CD4-positive, alpha-beta T cell treated with Interleukin-17A for 4 hours (primary cell): Measurements from ENCODE around the gene SURF2.
"Not testable (repeated sequence)": the region's sequence is repeated elsewhere in the genome, so short reads cannot be mapped to it uniquely, and the experiment has no call there.

ENCODE experiments used
- DNase-seq: peaks from one replicate; pipeline ENCODE4 v3.0.0-alpha.2; 2020; ENCODE audit warnings: mixed read lengths

Gene SURF2

DNA sequence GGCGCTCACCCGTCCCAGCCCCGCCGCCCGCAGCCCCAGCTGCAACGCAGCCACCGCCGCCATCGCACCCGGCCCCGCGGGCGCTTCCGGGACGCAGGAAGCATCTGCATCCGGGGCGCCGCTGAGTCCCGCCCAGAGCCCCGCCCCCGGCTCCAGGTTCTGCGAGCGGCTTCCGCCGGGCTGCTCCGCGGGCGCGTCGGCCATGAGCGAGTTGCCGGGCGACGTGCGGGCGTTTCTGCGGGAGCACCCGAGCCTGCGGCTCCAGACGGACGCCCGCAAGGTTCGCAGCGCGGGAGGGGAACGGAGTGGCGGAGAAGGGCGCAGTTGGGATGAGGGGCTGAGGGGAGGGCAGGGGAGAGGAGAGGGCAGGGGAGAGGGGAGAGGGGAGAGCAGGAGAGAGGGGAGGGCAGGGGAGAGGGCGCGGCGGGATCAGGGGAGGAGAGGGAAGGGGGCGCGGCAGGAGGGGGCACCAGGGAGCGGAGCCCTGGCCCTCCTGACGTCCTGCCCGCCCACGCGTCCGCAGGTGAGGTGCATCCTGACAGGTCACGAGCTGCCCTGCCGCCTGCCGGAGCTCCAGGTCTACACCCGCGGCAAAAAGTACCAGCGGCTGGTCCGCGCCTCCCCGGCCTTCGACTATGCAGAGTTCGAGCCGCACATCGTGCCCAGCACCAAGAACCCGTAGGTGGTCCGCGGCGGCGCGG is at the start of gene SURF2, which contains the start of gene SURF1:
Gene SURF2, plus strand, starts transcription at position 160 of the 701 bp plus-strand sequence. Its CDS starts 43 bp downstream, at position 203.
Gene SURF1, minus strand, starts transcription at position 97 of the 701 bp plus-strand sequence. Its CDS starts 34 bp downstream, at position 63.
- DNase-seq: peak; percentile 95

DNA sequence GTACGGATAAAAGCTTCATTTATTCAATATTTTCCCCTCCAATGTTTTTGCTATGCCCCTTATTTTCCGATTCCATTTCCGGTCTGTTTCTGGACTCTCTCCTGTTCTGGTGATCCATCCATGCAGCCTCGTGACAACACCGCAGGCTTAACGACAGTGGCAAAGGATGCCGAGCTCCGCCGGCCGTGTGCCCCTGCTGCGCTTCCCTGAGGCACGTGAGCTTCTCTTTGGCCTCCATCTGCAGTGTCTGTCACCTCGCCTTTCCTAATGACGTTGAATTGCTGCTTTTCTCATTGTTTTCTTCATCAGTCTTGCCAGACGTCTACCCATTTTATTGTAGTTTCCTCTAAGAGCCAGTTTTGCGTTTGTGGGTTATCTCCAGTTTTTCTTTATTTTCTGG is 49.0 kb upstream of the SURF2 start:
- no peak for DNase-seq

DNA sequence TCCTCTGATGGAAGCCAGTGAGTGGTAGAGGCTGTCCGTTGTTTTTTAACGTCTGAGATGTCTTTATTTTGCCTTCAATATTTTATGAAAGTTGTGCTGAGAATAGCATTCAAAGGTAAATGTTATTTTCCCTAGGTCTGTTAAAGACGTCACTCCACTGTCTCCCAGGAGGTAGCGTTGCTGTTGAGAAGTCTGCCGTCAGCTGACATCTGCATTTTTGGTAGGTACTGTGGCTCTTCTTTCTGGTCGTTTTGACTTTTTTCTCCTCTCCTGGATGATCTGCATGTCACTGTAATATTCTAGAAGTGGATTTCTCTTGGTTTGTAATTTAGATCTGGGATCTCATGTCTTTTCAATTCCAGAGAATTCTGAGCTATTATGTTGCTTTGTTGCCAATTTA is 46.7 kb upstream of the SURF2 start:
- no peak for DNase-seq

DNA sequence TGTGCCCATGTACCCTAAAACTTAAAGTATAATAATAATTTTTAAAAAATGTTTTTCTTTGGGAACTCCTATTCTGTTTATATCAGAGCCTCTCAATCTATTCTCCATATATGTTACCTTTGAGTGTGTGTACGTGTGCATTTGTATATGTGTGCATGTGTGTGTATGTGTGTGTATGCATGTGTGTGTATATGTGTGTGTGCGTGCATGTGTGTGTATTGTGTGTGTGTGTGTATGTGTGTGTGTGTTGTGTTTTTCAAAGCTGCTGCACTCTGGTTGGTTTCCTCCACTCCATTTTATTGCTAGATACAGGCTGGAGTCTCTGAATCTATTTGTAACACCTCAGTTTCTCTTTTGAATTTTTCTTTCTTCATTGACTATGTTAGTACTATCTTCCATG is 40.4 kb upstream of the SURF2 start:
- no peak for DNase-seq

DNA sequence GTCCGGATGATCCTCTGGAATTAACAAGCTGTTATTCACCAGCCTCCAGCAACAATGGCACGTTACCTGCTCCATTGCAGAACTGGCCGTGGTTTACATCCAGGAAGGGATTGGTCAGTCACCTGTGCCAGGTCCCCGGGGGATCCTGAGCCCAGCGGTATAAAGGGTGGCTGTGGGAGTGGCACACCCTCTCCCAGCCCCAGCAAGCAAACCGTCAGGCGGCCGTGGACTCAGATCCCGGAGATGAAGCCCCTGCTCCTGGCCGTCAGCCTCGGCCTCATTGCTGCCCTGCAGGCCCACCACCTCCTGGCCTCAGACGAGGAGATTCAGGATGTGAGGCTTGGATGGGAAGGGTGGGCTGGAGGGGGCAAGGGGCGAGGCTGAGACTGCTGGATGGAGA is 38.8 kb upstream of the SURF2 start:
- not testable (repeated sequence) for DNase-seq

DNA sequence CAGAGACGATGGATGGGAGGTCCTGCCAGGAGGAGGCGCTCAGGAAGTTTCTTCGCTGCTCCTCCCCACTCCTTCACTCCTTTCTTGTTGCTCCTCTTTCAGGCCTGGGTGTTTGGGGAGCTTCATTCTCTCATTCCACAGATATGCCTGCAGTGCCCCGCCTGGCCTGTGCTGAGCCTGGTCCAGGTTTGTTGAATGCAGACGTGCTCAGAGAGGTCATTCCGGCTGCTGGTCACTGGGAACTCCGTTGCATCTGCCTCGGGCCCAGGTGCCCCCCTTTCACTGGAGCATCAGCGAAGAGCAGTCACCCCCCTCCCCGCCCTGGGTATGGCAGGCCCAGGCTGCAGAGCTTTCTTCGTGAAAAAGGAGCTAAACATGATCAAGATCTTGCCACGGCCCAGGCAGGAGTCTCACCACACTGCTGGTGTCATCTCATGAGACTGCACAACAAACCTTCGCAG is 35.9 kb upstream of the SURF2 start:
- no peak for DNase-seq

DNA sequence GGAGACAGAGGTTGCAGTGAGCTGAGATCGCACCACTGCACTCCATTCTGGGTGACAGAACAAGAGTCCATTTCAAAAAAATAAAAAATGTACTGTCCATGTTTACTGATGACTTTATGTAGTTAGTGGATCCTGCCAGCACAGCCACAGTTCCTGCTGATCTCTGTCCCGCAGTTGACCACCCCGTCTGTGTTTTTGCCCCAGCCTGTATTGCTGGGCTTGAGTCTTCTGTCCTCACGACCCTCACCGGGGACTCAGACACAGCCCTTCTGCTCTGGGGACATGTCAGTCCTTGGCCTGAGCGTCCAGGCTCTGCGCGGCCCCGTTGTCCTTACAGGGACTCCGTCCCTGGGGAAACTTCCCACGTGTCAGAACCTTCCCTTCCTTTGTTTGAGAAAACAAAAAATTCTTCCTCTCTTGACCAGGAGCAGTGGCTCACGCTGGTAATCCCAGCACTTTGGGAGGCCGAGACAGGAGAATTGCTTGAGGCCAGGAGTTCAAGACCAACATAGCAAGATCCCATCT is 34.9 kb upstream of the SURF2 start:
- no peak for DNase-seq

DNA sequence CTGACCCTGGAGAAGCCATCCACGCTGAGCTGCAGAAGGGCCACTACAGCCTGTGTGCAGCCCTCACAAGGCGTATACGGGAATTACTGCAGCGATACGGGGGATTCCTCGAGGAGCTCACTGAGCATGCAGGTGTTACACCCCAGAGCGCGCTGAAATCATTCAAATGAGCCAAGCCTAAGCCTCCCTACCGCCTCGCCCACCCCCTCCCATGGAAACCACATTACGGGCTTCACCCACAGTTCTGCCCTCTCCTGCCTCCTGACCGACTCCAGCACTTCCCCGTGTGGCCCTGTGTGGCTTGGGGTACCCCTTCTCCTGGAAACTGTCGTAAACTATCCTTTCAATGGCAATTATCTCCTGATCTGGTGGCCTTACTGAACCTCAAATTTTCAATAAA is 33.6 kb upstream of the SURF2 start:
- no peak for DNase-seq

DNA sequence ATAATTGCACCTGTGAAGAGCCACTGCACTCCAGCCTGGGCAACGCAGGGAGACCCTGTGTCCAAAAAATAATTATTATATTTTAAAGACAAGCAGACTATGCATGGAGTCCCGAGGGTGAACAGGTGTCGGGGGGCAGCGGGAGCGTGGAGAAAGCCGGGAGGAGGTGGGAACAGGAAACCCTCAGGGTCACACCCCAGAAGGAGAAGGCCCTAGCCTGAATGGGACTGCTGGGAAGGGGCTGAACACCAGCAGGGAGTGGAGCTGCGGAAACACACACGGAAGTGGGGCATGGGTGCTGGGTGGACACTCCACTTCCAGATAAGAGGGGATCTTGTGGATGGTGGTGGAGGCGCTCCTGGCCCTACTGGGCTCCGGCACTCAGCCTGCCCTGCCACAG is 33.1 kb upstream of the SURF2 start:
- DNase-seq: no peak

DNA sequence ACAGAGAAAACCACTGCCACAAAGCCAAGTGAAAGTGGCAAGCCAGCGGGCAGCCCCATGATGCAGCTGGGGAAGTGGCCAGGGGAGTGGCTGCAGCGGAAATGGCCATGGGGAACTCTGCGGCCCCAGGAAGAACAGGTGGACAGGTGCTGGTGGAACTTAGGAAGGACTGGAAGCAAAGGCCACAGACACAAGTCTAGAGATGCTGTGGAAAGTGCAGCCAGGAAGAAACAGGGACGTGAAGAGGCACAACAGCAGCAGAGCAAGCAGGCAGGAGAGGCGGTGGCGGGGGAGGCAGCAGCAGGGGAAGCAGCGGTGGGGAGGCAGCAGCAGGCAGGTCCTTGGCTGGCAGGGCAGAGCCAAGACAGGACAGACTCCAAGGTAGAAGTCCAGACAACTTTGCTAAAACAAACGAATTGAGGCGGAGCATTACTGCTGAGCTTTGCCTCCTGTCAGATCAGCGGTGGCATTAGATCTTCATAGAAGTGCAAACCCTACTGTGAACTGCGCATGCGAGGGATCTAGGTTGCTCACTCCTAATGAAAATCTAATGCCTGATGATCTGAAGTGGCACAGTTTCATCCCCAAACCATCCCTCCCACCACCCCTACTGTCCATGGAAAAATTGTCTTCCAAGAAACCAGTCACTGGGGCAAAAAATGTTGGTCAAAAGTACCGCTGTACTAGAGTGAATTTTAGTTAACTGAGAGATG is 32.2 kb upstream of the SURF2 start:
- DNase-seq: no peak

DNA sequence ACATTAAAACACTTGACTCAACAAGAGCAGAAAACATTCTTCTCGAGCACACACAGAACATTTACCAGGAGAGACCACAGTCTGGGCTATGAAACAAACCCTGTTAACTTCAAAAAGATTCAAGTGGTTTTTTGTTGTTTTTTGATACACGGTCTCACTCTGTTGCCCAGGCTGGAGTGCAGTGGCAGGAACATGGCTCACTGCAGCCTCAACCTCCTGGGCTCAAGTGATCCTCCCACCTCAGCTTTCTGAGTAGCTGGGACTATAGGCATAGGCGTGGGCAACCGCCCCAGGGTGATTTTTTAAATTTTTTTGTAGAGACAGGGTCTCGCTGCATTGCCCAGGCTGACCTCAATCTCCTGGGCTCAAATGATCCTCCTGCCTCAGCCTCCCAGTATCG is 29.3 kb upstream of the SURF2 start:
- not testable (repeated sequence) for DNase-seq

DNA sequence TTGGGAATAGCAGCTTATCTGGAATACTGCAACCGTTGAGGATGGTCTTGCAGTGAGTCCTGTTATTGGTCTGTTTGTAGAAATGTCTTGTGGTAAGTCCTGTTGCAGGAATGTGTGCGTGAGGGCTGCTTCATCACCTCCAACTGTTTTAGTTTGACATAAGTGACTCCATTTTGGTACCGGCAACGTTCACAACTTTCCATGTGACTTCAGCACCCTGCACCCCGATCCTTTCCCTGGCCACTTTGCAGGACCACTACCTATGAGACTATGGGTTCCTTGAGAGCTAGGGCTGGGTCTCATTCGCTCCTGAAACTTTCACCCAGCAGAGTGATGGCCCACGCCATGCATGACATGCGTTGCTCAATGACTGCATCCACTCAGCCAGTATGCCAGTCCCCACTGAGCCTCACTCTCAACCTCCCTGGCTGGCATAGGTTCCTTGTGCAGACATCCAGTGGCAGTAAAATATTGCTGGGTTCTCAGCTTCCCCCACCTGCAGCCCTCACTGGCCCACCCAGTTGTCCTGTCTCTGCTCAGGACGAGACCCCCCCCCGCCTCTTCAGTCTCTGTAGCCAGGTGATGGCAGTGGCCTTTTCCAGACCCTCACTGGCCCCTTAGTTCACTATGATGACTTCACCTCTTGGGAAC is 28.4 kb upstream of the SURF2 start:
- DNase-seq: no peak

DNA sequence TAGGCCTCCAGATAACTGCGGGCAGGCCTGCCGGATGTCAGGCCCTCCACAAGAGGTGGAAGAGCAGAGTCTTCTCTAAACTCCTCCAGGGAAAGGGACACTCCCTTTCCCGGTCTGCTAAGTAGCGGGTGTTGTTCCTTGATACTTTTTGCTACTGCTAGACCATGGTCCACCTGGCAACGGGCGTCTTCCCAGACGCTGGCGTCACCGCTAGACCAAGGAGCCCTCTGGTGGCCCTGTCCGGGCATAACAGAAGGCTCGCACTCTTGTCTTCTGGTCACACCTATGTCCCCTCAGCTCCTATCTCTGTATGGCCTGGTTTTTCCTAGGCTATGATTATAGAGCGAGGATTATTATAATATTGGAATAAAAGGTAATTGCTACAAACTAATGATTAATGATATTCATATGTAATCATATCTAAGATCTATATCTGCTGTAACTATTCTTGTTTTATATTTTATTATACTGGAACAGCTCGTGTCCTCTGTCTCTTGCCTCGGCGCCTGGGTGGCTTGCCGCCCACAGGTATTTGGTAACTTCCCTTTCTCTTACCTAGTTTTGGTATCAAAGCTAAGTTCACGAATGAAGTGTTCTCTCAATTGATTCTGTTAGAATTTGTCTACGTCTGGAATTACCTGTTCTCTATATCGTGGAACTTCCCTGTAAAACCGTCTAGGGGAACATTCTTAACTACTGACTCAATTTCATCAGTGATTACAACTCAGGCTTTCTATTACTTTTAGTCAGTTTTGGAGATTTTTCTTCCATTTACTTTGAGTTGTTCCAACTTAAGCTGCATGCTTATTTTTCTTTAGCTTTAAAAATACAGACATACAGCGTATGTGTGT is 26.8 kb upstream of the SURF2 start:
- DNase-seq: not testable (repeated sequence)

DNA sequence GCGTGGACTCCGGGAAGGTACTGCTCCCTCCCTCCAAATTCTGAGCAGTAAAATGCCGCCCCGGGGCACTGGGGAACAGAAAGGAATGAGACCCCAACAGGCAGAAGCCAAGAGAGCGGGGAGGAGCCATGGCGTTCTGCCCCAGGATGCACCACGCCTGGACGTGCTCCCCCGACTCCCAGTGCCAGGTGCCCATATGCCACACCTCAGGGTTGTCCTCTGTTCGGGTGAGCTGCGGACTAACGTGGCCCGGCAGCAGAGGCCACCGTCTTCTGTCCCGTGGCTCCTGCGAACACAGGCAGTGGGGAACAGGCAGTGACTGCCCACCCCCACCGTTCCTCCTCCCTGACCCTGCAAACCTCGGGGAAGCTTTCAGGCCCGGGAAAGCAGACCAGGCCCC is 25.1 kb upstream of the SURF2 start:
- no peak for DNase-seq

DNA sequence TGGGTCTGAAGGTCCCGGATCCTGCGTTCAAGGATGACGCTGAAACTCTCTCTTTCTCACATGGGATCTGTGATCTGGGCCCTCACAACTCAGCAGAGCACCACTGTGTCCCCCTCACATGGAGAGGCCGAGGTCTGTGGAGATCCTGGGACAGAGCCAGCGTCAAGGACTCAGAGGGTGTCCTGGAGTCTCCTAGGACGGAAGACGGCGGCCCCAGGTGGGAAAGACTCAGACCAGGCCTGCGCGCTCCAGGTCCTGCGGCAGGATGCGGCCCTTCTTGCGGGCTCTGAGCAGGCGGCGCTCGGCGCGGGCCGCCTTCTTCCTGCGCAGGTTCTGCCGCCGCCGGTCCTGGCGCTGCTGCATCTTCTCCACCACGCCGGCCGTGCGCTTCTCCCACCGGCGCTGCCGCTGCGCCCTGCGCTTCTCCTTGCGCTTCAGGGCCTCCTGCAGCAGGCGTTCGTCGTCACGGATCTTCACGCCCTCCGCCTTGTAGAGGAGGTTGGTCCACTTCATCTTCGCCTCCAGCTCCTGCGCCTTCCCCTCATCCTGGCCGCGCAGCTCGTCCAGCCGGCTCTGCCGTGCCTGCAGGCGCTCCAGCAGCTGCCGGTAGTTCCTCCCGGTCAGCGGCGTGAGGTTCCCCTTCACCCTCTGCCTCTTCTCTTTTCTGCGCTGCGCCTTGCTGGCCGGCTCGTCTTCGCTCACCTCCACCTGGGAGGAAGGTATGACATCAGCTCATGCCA is 24.5 kb upstream of the SURF2 start:
- no peak for DNase-seq

DNA sequence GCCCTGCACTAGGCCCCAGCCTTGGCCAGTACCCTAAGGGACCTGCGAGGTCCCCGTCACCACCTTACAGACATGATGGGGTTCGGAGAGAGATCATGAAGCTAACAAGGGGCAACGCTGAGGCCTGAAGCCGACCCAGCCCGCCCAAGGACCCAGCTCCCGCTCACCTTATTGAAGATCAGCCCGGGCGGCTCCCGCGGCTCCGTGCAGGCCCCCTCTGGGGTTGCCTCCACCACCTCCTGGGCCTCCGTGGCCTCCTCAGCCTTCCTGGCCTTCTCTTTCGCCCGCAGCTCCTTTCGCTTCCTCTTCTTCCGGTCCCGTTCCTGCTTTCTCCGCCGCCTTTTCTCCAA is 24.0 kb upstream of the SURF2 start:
- no peak for DNase-seq

DNA sequence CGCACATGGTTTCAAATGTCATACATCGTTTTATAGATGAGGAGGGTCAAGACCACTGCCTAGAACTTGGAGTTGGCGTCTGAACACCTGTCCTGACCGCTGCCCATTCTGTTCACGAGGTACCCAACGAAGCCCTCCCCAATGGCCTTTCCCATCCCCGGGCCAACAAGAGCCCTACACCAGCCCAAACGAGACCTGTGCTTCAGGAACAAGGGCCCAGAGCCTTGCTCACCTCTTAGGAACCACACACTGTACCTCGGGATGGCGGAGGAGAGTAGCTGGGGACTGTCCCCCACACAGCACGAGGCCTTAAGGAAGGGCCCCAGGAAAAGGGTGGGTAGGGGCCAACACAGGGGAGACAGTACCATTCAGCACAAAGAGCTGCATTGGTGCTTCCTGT is 23.3 kb upstream of the SURF2 start:
- no peak for DNase-seq

DNA sequence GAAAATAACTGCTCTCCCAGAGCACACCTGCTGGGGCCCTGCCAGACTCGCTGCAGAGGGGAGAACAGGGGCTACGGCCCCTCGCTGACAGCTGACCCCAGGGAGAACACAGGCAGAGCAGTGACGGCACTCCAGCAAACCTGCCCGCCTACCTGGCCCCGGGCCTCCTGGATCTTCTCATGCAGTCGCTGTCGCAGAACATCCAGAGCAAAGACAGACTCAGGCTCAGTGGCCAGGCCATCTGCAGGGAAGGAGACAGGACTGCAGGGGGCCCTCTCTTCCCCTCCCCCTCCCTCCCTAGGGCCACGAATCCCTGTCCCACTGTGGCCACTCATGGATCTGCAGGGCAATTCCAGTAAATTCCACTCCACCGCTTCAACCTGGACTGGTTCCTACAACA is 22.8 kb upstream of the SURF2 start:
- no peak for DNase-seq

DNA sequence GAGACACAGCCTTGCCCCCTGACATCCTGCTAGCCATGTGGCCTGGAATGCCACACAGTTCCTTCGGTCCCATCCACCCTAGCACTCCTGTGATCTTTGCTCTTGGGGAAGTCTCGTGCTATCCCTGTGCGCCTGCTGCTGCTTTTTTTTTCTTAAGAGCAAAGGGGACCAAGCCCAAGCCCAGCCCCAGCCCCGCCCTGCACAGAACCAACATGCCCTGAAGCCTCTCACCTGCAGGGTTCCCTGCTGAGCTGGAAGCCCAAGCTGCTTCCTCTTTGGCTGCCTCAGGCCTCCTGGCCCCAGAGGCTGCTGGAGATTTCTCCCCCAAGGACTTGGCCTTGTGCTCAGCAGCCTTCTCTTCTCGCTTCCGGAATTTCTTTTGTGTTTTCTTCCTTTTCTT is 22.2 kb upstream of the SURF2 start:
- no peak for DNase-seq

DNA sequence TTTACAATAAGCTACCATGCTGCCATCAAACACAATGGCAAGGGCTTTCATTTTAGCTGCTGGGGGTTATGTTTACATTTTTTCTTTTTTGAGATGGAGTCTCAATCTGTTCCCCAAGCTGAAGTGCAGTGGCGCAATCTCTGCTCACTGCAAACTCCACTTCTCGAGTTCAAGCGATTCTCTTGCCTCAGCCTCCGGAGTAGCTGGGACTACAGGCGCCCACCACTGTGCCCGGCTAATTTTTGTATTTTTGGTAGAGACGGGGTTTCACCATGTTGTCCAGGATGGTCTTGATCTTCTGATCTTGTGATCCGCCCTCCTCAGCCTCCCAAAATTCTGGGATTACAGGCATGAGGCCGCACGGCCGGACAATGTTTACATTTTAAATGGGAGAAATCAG is 21.5 kb upstream of the SURF2 start:
- DNase-seq: not testable (repeated sequence)

DNA sequence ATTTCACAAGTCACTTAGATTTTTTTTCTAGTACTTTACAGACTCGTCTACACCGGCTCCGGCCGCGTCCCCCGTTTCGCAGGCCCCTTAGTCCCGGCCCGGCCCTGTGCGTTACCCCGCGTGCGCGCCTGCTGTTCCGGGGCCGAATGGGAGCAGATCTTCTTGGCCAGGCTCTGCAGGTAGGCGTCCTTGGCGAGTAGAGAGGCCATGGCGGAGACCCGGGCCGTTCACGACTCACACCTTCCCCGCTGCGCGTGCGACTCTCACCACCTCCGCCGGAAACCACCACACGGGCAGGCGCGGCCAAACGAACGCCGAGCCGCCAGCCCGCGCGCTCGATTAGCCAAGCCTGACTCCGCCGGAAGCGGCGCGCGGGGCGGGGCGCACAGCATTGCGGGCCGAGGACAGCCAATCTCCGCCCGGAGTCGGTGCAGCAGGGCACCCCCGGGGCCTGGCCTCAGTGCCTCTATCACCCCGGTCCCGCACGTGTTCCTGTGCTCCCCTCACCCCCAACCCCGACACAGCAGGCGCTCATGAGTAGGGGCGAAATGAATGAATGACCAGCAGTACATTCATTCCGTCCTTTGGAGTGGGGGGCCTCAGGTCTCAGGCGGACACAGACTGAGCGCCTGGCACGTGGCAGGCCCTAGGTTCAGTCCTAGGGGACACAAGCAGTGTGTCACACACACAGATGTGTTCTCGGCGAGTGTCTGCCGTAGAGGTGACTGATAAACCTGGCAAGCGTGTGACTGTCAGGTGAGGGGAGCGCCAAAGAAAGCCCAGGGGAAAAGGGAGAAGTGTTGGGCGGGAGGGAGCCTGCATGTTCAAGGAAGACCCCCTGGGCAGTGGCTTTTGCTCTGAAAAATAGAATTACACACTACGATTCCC is 20.2 kb upstream of the SURF2 start, which contains the start of gene SURF6:
Gene SURF6, minus strand, starts transcription at position 265 of the 888 bp plus-strand sequence. Its CDS starts 56 bp downstream, at position 209.
- peak; percentile 94 for DNase-seq
